KG1 (cell line): Measurements from ENCODE around the gene CTNNBIP1.

Source experiments
- DNase-seq: peaks from one replicate; lab custom pipeline; 2025; lab: John Stamatoyannopoulos, UW

The CTNNBIP1 gene

GRCh38 chr1:9853249-9853595 is 56.8 kb downstream of the CTNNBIP1 start:
- no peak for DNase-seq

- DNase-seq = no peak
Measured at GRCh38 chr1:9852410-9853248, 57.4 kb downstream of the CTNNBIP1 start.

- DNase-seq = no peak
Measured at GRCh38 chr1:9852004-9852403, 58.1 kb downstream of the CTNNBIP1 start.

- no peak for DNase-seq
Measured at GRCh38 chr1:9850442-9851162, 59.5 kb downstream of the CTNNBIP1 start.

- DNase-seq = no peak
Measured at GRCh38 chr1:9849691-9850441, 60.2 kb downstream of the CTNNBIP1 start.

GRCh38 chr1:9848022-9848421 is 62.0 kb downstream of the CTNNBIP1 start:
- DNase-seq = no peak

GRCh38 chr1:9847269-9847668 is 62.8 kb downstream of the CTNNBIP1 start:
- no peak for DNase-seq

- DNase-seq = no peak
Measured at GRCh38 chr1:9846611-9847171, 63.4 kb downstream of the CTNNBIP1 start.

- no peak for DNase-seq
Measured at GRCh38 chr1:9845914-9846313, 64.2 kb downstream of the CTNNBIP1 start.

- DNase-seq = no peak
Measured at GRCh38 chr1:9844756-9845155, 65.3 kb downstream of the CTNNBIP1 start.

GRCh38 chr1:9844106-9844505 is 66.0 kb downstream of the CTNNBIP1 start:
- no peak for DNase-seq

GRCh38 chr1:9843576-9843945 is 66.5 kb downstream of the CTNNBIP1 start:
- DNase-seq = no peak

GRCh38 chr1:9842781-9843575 is 67.1 kb downstream of the CTNNBIP1 start:
- no peak for DNase-seq

- DNase-seq = no peak
Measured at GRCh38 chr1:9842073-9842711, 67.9 kb downstream of the CTNNBIP1 start.

GRCh38 chr1:9841460-9841859 is 68.6 kb downstream of the CTNNBIP1 start:
- DNase-seq = no peak

- DNase-seq = no peak
Measured at GRCh38 chr1:9840176-9840575, 69.9 kb downstream of the CTNNBIP1 start.

- DNase-seq = no peak
Measured at GRCh38 chr1:9838946-9839345, 71.1 kb downstream of the CTNNBIP1 start.

- DNase-seq = no peak
Measured at GRCh38 chr1:9836632-9836960, 73.5 kb downstream of the CTNNBIP1 start.

- no peak for DNase-seq
Measured at GRCh38 chr1:9835758-9836631, 74.1 kb downstream of the CTNNBIP1 start.

- DNase-seq = no peak
Measured at GRCh38 chr1:9835404-9835757, 74.7 kb downstream of the CTNNBIP1 start.
